Kasumi-1 (cell line): ENCODE measurements around the gene UBXN2A.

Experiments
- DNase-seq, 2 experiments: peaks; one replicate each; lab custom pipeline; 2025; lab: John Stamatoyannopoulos, UW

Gene UBXN2A

GRCh38 chr2:24045511-24046508 lies 105.5 kb downstream of the UBXN2A start:
- no peak for DNase-seq

- no peak for DNase-seq
Measured at GRCh38 chr2:24046599-24046929, 106.3 kb downstream of the UBXN2A start.

- DNase-seq: peak; percentile 99
Measured at GRCh38 chr2:24046930-24047702, 106.9 kb downstream of the UBXN2A start, which contains the start of gene WDCP. Gene WDCP (minus strand): TSS chr2:24047391. CDS start chr2:24039494, 7,897 bp downstream.

- DNase-seq: no peak
Measured at GRCh38 chr2:24047703-24048033, 107.4 kb downstream of the UBXN2A start.

- no peak for DNase-seq
Measured at GRCh38 chr2:24048769-24049484, 108.7 kb downstream of the UBXN2A start.

- DNase-seq: no peak
Measured at GRCh38 chr2:24049485-24050021, 109.3 kb downstream of the UBXN2A start, which contains the start of gene FKBP1B. Gene FKBP1B (plus strand): TSS chr2:24049741. CDS start chr2:24049850, 109 bp downstream.

GRCh38 chr2:24050041-24050979 lies 110.0 kb downstream of the UBXN2A start:
- DNase-seq: no peak

GRCh38 chr2:24051833-24052232 lies 111.6 kb downstream of the UBXN2A start:
- no peak for DNase-seq

- DNase-seq: no peak
Measured at GRCh38 chr2:24052951-24053350, 112.7 kb downstream of the UBXN2A start.
